ENCODE data around the gene CTNNA3. TPM values are rescaled to one million over a fixed set of nuclear protein-coding genes. Genes with fewer than 3 reads are reported as not detected.

Gene CTNNA3
- total RNA-seq, 1 donor from 2014 or later: under 0.01 TPM

- no peaks in the 10 kb centered on the region for H3K36me3 ChIP-seq
- no peaks in the 10 kb centered on the region for H3K9me3 ChIP-seq
- intact Hi-C loops (cut with DNase I): no loop called here
- no peak for DNase-seq (ENCODE audit: low spot score in 2 of 2)
- no peaks in the 10 kb centered on the region for H3K27me3 ChIP-seq
- H3K4me3 ChIP-seq: no peak overlapping the region
- H3K27ac ChIP-seq: no peak overlapping the region
- TF ChIP-seq, protein P1, sequence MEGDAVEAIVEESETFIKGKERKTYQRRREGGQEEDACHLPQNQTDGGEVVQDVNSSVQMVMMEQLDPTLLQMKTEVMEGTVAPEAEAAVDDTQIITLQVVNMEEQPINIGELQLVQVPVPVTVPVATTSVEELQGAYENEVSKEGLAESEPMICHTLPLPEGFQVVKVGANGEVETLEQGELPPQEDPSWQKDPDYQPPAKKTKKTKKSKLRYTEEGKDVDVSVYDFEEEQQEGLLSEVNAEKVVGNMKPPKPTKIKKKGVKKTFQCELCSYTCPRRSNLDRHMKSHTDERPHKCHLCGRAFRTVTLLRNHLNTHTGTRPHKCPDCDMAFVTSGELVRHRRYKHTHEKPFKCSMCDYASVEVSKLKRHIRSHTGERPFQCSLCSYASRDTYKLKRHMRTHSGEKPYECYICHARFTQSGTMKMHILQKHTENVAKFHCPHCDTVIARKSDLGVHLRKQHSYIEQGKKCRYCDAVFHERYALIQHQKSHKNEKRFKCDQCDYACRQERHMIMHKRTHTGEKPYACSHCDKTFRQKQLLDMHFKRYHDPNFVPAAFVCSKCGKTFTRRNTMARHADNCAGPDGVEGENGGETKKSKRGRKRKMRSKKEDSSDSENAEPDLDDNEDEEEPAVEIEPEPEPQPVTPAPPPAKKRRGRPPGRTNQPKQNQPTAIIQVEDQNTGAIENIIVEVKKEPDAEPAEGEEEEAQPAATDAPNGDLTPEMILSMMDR (IDR thresholded peaks at IDR 0.05): no peak
- no peaks in the 10 kb centered on the region for H3K4me1 ChIP-seq
These were observed 1290.4 kb downstream of the CTNNA3 start for GRCh38 chr10:66405566-66405965.

DNA sequence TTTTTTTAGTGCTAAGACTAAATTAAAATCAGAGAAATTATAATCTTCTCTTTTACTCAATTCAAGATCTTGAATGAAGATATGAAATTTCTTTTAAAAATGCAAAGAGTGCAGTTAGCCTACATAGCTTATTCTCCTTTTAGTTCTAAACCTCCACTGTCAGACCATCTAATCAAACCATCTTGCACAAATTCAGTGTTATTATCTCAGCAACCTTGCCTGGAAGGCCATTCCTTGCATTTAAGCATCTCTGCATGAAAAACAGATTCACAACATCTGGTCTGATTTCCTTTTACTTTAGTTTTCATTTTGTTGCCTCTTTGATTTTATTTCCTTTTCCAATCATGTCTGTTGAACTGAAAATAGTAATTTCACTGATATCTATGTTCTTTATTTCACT, 1297.3 kb downstream of the CTNNA3 start:
- Histone ChIP-seq H3K4me3 (no peak overlapping the region), H3K9me3 (no peaks in the 10 kb centered on the region), H3K27ac (no peak overlapping the region), H3K36me3 (no peaks in the 10 kb centered on the region), H3K27me3 (no peaks in the 10 kb centered on the region), H3K4me1 (no peaks in the 10 kb centered on the region)
- intact Hi-C loops (cut with DNase I): no loop called here
- TF ChIP-seq, protein P1 (IDR thresholded peaks at IDR 0.05): no peak
- DNase-seq (ENCODE audit: low spot score in 2 of 2): no peak

DNA sequence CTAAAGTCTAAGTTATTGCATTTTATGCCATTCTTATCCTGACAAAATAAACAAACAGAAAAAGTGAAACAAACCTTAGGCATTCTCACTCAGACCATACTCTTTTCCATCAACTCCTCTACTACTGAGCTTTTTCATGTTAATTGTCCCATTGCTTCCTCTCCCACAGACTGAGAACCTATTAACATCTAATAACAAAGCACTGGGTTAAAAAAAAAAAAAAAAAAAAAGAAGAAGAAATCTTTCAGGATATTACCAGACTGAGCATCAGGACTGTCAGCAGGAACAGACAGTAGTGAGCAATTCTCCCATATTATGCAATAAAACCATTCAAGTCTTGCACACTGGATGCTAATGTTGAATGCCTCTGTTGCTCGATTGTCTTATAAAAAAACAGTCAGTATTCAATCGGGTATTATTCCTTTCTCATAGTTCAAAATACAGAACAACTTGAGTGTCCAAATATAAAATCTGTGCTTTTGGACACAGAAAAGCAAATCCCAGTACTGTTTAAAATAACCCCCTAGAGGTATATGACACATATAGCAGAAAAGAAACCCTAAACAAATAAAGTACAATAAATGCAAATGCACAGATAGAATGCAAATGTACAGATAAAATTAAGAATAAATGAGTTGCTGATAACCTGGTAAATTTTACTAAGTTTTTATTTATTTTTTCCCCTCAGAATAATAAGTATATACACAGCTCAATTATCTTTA, 1301.5 kb downstream of the CTNNA3 start:
- no peaks in the 10 kb centered on the region for H3K9me3 ChIP-seq
- TF ChIP-seq, protein P1 (IDR thresholded peaks at IDR 0.05): no peak
- intact Hi-C loops (cut with DNase I): no loop called here
- no peaks in the 10 kb centered on the region for H3K27me3 ChIP-seq
- H3K27ac ChIP-seq: no peak overlapping the region
- H3K4me3 ChIP-seq: no peak overlapping the region
- no peaks in the 10 kb centered on the region for H3K4me1 ChIP-seq
- DNase-seq (ENCODE audit: low spot score in 2 of 2): no peak
- no peaks in the 10 kb centered on the region for H3K36me3 ChIP-seq

- no peaks in the 10 kb centered on the region for H3K4me1 ChIP-seq
- DNase-seq (ENCODE audit: low spot score in 2 of 2): no peak
- no peaks in the 10 kb centered on the region for H3K9me3 ChIP-seq
- no peak overlapping the region for H3K4me3 ChIP-seq
- no peak overlapping the region for H3K27ac ChIP-seq
- H3K27me3 ChIP-seq: no peaks in the 10 kb centered on the region
- H3K36me3 ChIP-seq: no peaks in the 10 kb centered on the region
- TF ChIP-seq, protein P1 (IDR thresholded peaks at IDR 0.05): no peak
- intact Hi-C loops (cut with DNase I): no loop called here
These were observed 1305.1 kb downstream of the CTNNA3 start for GRCh38 chr10:66390926-66391325.

DNA sequence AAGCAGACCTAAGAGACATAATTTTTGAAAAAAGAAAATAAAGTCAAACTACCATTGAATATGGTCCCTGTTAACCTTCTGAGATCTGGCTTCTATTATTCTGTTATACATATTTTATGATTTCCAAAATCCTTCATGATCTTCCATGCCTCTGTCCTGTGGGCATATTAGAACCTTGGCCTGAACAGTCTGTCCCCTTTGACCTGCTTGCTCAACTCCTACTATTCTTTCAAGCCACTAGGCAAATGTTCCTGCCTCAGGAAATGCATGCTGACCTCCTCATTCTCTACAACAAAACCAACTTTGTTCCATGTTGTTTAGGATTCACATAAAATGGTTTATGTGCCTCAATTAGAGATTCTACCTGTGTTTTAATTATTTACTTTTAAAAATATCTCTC, 1315.0 kb downstream of the CTNNA3 start:
- Histone ChIP-seq H3K4me1 (no peaks in the 10 kb centered on the region), H3K27me3 (no peaks in the 10 kb centered on the region), H3K27ac (no peak overlapping the region), H3K36me3 (no peaks in the 10 kb centered on the region), H3K9me3 (no peaks in the 10 kb centered on the region), H3K4me3 (no peak overlapping the region)
- DNase-seq (ENCODE audit: low spot score in 2 of 2): no peak
- TF ChIP-seq, protein P1 (IDR thresholded peaks at IDR 0.05): no peak
- intact Hi-C loops (cut with DNase I): no loop called here

All from ascending aorta (tissue), 2 donors.